Activated T-helper 1 cell treated with Interleukin-2 at 50 U/mL for 16 hours (primary cell): ENCODE results near the gene TMEM167A.
"Not testable (repeated sequence)": the region's sequence is repeated elsewhere in the genome, so short reads cannot be mapped to it uniquely, and the experiment has no call there.

Experiments used
- DNase-seq: peaks from one replicate; pipeline ENCODE4 v3.0.0-alpha.2; 2020; ENCODE audit warnings: low read depth

Gene TMEM167A

GRCh38 chr5:83085106-83085505 lies 7.9 kb upstream of the TMEM167A start:
- DNase-seq = no peak

GRCh38 chr5:83084336-83084735 lies 7.1 kb upstream of the TMEM167A start:
- DNase-seq = no peak

GRCh38 chr5:83082750-83083149 lies 5.6 kb upstream of the TMEM167A start:
- no peak for DNase-seq

- no peak for DNase-seq
Observed at GRCh38 chr5:83077662-83078261, 568 bp upstream of the TMEM167A start.

GRCh38 chr5:83072966-83073365 lies 4.2 kb downstream of the TMEM167A start:
- no peak for DNase-seq

- no peak for DNase-seq
Observed at GRCh38 chr5:83071286-83072051, 5.7 kb downstream of the TMEM167A start.

GRCh38 chr5:83069096-83069799 lies 7.9 kb downstream of the TMEM167A start:
- DNase-seq = no peak

- DNase-seq = not testable (repeated sequence)
Observed at GRCh38 chr5:83067377-83067776, 9.8 kb downstream of the TMEM167A start.

GRCh38 chr5:83066548-83067110 lies 10.6 kb downstream of the TMEM167A start:
- DNase-seq = no peak

- no peak for DNase-seq
Observed at GRCh38 chr5:83059341-83059740, 17.9 kb downstream of the TMEM167A start.

GRCh38 chr5:83058726-83059125 lies 18.5 kb downstream of the TMEM167A start:
- no peak for DNase-seq

GRCh38 chr5:83055166-83055565 lies 22.0 kb downstream of the TMEM167A start:
- no peak for DNase-seq

GRCh38 chr5:83050723-83051340 lies 26.4 kb downstream of the TMEM167A start:
- no peak for DNase-seq

- DNase-seq = no peak
Observed at GRCh38 chr5:83049370-83049885, 27.8 kb downstream of the TMEM167A start.

GRCh38 chr5:83048811-83049210 lies 28.4 kb downstream of the TMEM167A start:
- DNase-seq = no peak

GRCh38 chr5:83048277-83048676 lies 28.9 kb downstream of the TMEM167A start:
- DNase-seq = no peak

GRCh38 chr5:83044926-83045325 lies 32.3 kb downstream of the TMEM167A start:
- no peak for DNase-seq

- DNase-seq = no peak
Observed at GRCh38 chr5:83042507-83042906, 34.7 kb downstream of the TMEM167A start.

GRCh38 chr5:83038924-83039323 lies 38.3 kb downstream of the TMEM167A start:
- no peak for DNase-seq

GRCh38 chr5:83036991-83037575 lies 40.1 kb downstream of the TMEM167A start:
- no peak for DNase-seq

GRCh38 chr5:83035373-83036100 lies 41.7 kb downstream of the TMEM167A start:
- DNase-seq = no peak
